Left ventricle myocardium inferior (tissue), 1 donor: ENCODE results near the gene AKIRIN2. TPM values are rescaled to one million over a fixed set of nuclear protein-coding genes. Genes with fewer than 3 reads are reported as not detected.
A peak's percentile ranks its signal among the peaks of the same experiment; 100 is the strongest.

ENCODE experiments used
- DNase-seq: peaks from one replicate; pipeline ENCODE4 v3.0.0-alpha.2; 2020
- H3K27ac ChIP-seq: fragments of 200-600 bp; replicated peaks from 2 replicates; pipeline ENCODE4 v1.8.0; 2021
- H3K27me3 ChIP-seq: fragments of 200-600 bp; 2 replicates; pipeline ENCODE4 v1.8.0; 2021; ENCODE audit warnings: low read depth
- H3K36me3 ChIP-seq: fragments of 200-600 bp; 2 replicates; pipeline ENCODE4 v1.8.0; 2021
- H3K4me1 ChIP-seq: fragments of 200-600 bp; 2 replicates; pipeline ENCODE4 v1.8.0; 2021
- H3K4me3 ChIP-seq: fragments of 200-600 bp; 2 replicates; pipeline ENCODE4 v1.8.0; 2021; ENCODE audit warnings: mild to moderate bottlenecking, moderate library complexity
- H3K9me3 ChIP-seq: fragments of 200-600 bp; replicated peaks from 2 replicates; pipeline ENCODE4 v1.8.0; 2021
- CTCF ChIP-seq: fragments of 200-600 bp; IDR thresholded peaks from 2 replicates; pipeline ENCODE4 v1.8.0; 2021; ENCODE audit warnings: antibody characterized with exemption, mild to moderate bottlenecking, borderline replicate concordance
- intact Hi-C: fragments of 100-400 bp; cut with micrococcal nuclease; formaldehyde crosslinking; loops from one replicate; pipeline ENCODE4 v1.11.0; 2022
- total RNA-seq: library from RNA; stranded (reverse); fragmentation: NEBNext Ultra II Directional; extraction: Animal tissue kit (Norgen Biotek cat#: 25700); gene quantifications from one replicate; pipeline ENCODE4 v1.2.1, GENCODE V29; 2021
- donor health status: DM: no; HTN: yes; CAD: no; lungs with severe emphysema.

The AKIRIN2 gene
- total RNA-seq, 1 donor from 2014 or later = 42.3 TPM

GRCh38 chr6:87672641-87673040 is 29.4 kb downstream of the AKIRIN2 start:
- H3K36me3 ChIP-seq = peaks cover 26% of the 10 kb centered on the region

GRCh38 chr6:87671555-87672029 is 30.4 kb downstream of the AKIRIN2 start:
- Histone ChIP-seq H3K4me1 (peaks cover 21% of the 10 kb centered on the region), H3K4me3 (no peak overlapping the region), H3K36me3 (peaks cover 23% of the 10 kb centered on the region), H3K27me3 (no peaks in the 10 kb centered on the region), H3K27ac (peak overlapping the region; percentile 37), H3K9me3 (no peaks in the 10 kb centered on the region)
- no peak for TF ChIP-seq CTCF
- no peak for DNase-seq
- intact Hi-C loops = no loop called here

More at GRCh38 chr6:87672641-87673040, 29.4 kb downstream of the AKIRIN2 start:
- no peak overlapping the region for H3K27ac ChIP-seq
- H3K27me3 ChIP-seq = no peaks in the 10 kb centered on the region
- H3K4me3 ChIP-seq = no peak overlapping the region
- no peak for DNase-seq
- intact Hi-C loops = no loop called here
- TF ChIP-seq CTCF = no peak
- no peaks in the 10 kb centered on the region for H3K9me3 ChIP-seq
- peaks cover 21% of the 10 kb centered on the region for H3K4me1 ChIP-seq

GRCh38 chr6:87670707-87671106 is 31.3 kb downstream of the AKIRIN2 start:
- intact Hi-C loops = no loop called here
- no peak for DNase-seq
- Histone ChIP-seq H3K36me3 (peaks cover 22% of the 10 kb centered on the region), H3K4me3 (no peak overlapping the region), H3K4me1 (peaks cover 21% of the 10 kb centered on the region), H3K9me3 (no peaks in the 10 kb centered on the region), H3K27me3 (no peaks in the 10 kb centered on the region), H3K27ac (peak overlapping the region; percentile 15)
- no peak for TF ChIP-seq CTCF

- Histone ChIP-seq H3K36me3 (peaks cover 17% of the 10 kb centered on the region), H3K4me1 (peaks cover 7% of the 10 kb centered on the region), H3K9me3 (no peaks in the 10 kb centered on the region), H3K4me3 (no peak overlapping the region), H3K27ac (no peak overlapping the region), H3K27me3 (no peaks in the 10 kb centered on the region)
- no peak for DNase-seq
- TF ChIP-seq CTCF = no peak
- intact Hi-C loops = no loop called here
Observed at GRCh38 chr6:87669051-87669450, 33.0 kb downstream of the AKIRIN2 start.

GRCh38 chr6:87668013-87668412 is 34.0 kb downstream of the AKIRIN2 start:
- no peak for TF ChIP-seq CTCF
- intact Hi-C loops = no loop called here
- Histone ChIP-seq H3K9me3 (no peaks in the 10 kb centered on the region), H3K27me3 (no peaks in the 10 kb centered on the region), H3K36me3 (peaks cover 25% of the 10 kb centered on the region), H3K4me1 (peaks cover 7% of the 10 kb centered on the region), H3K27ac (no peak overlapping the region), H3K4me3 (no peak overlapping the region)
- DNase-seq = no peak
